ENCODE measurements around the gene PDE11A. TPM values are rescaled to one million over a fixed set of nuclear protein-coding genes. Genes with fewer than 3 reads are reported as not detected.

PDE11A gene
- total and polyA plus RNA-seq, 2 of the 13 experiments (the other 11 are each of a cell fraction or from before 2014, with no cell fraction given): 1.2 to 1.7 TPM

DNA sequence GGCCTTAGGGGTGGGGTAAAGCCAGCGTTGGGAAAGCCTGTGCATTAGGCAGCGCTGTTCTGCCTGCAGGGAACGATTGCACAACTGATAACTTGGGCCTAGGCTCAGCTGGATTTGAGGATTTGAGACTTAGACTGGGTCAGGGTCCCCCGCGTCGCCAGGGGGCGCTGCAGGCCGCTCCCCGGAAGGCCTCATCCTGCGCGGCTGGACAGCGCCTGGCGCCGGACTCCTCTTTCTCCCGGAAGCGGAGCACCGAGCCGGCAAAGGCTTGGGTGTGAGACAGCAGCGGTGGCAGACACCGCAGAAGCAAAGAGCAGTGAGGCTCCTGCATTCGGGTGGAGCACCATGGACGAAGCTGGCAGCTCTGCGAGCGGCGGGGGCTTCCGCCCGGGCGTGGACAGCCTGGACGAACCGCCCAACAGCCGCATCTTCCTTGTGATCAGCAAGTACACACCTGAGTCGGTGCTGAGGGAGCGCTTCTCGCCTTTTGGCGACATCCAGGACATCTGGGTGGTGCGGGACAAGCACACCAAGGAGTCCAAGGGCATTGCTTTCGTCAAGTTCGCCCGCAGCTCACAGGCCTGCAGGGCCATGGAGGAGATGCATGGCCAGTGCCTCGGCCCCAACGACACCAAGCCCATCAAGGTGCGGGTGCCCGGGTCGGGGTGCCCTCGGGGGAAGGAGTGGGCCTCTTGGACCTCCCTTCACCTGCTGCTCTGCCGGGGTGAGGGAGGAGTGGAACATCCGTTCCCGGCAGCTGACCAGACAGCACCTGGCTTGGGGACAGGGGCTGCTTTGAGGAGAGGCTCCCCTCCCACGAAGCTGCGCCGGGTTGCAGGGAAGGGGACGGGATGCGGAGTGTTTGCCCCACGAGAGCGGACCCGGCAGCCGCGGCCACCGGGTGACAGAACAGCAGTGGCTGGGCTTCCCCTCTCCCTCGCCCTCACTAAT lies 39.9 kb upstream of the PDE11A start, which contains the start of gene RBM45 (continued):
- TF ChIP-seq THAP8 (CRISPR knock-in tag; IDR thresholded peaks at IDR 0.05; ENCODE audit: borderline replicate concordance): 0 out of 2 replicates have a peak, but pooled peaks have one; percentile 26
- TF ChIP-seq ZNF792 (CRISPR knock-in tag; IDR thresholded peaks at IDR 0.05): peak; percentile 97
- peak; percentile 92; the same call in 1 of the 2 replicates for TF ChIP-seq ZBTB26 (CRISPR knock-in tag; IDR thresholded peaks at IDR 0.05; ENCODE audit: borderline replicate concordance)
- TF ChIP-seq JUND (CRISPR knock-in tag; IDR thresholded peaks at IDR 0.05): 0 out of 2 replicates have a peak, but pooled peaks have one; percentile 33
- TF ChIP-seq E2F1 (CRISPR knock-in tag; IDR thresholded peaks at IDR 0.05): peak; percentile 43; the same call in 1 of the 2 replicates
- peak; percentile 100 for TF ChIP-seq REPIN1 (CRISPR knock-in tag; IDR thresholded peaks at IDR 0.05; ENCODE audit: borderline replicate concordance, low read depth)
- peak; percentile 15; the same call in 1 of the 2 replicates for TF ChIP-seq ZFP90 (CRISPR knock-in tag; IDR thresholded peaks at IDR 0.05; ENCODE audit: borderline replicate concordance)
- TF ChIP-seq U2AF1 (optimal IDR thresholded peaks at IDR 0.05; ENCODE audit: low read depth, low read length): peak; percentile 98
- no peak for TF ChIP-seq FOXP1 (IDR thresholded peaks at IDR 0.05)
- TF ChIP-seq FOXP1 (CRISPR knock-in tag; IDR thresholded peaks at IDR 0.05): peak; percentile 42; the same call in 1 of the 2 replicates
- TF ChIP-seq, protein P1, sequence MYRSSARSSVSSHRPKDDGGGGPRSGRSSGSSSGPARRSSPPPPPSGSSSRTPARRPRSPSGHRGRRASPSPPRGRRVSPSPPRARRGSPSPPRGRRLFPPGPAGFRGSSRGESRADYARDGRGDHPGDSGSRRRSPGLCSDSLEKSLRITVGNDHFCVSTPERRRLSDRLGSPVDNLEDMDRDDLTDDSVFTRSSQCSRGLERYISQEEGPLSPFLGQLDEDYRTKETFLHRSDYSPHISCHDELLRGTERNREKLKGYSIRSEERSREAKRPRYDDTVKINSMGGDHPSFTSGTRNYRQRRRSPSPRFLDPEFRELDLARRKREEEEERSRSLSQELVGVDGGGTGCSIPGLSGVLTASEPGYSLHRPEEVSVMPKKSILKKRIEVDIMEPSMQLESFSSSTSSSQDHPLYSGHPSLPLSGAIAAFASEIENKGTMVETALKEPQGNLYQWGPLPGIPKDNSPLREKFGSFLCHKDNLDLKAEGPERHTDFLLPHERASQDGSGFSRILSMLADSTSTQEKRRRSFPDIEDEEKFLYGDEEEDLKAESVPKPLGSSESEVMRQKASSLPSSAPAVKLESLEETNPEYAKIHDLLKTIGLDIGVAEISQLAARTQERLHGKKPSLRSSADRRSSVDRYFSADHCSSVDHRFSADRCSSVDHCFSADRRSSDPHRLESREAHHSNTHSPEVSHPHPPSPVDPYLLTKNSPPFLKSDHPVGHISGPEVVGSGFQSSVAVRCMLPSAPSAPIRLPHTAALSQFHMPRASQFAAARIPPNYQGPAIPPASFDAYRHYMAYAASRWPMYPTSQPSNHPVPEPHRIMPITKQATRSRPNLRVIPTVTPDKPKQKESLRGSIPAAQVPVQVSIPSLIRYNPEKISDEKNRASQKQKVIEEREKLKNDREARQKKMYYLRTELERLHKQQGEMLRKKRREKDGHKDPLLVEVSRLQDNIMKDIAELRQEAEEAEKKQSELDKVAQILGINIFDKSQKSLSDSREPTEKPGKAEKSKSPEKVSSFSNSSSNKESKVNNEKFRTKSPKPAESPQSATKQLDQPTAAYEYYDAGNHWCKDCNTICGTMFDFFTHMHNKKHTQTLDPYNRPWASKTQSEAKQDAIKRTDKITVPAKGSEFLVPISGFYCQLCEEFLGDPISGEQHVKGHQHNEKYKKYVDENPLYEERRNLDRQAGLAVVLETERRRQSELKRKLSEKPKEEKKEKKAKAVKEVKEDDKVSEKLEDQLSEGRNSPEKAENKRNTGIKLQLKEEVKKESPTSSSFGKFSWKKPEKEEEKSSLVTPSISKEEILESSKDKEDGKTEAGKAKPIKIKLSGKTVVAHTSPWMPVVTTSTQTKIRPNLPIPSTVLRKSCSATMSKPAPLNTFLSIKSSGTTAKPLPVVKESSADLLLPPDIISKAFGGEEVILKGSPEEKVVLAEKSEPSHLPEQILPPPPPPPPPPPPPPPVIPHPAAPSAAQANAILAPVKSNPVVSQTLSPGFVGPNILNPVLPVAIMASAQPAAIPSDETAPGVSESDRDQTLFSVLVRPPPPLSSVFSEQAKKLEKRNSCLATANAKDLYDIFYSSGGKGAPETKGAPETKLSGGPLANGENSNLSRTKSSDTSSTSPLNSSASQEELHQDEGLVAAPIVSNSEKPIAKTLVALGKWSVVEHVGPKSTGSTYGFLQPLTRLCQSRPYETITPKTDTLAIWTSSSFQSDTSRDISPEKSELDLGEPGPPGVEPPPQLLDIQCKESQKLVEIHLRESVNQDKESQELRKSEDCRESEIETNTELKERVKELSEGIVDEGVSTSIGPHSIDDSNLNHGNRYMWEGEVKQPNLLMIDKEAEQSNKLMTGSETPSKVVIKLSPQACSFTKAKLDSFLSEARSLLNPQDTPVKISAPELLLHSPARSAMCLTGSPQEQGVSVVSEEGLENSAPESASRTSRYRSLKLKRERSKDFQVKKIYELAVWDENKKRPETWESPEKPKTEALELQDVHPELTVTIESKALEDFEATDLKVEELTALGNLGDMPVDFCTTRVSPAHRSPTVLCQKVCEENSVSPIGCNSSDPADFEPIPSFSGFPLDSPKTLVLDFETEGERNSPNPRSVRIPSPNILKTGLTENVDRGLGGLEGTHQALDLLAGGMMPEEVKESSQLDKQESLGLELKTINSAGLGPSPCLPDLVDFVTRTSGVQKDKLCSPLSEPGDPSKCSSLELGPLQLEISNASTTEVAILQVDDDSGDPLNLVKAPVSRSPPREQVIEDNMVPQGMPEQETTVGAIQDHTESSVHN (CRISPR knock-in tag; IDR thresholded peaks at IDR 0.05): peak; percentile 95
- peak; percentile 54; the same call in 1 of the 2 replicates for TF ChIP-seq IRX3 (CRISPR knock-in tag; IDR thresholded peaks at IDR 0.05; ENCODE audit: borderline replicate concordance, low read depth)
- peak; percentile 88; the same call in 1 of the 2 replicates for TF ChIP-seq NCOA1 (CRISPR knock-in tag; IDR thresholded peaks at IDR 0.05)
- TF ChIP-seq ZNF879 (CRISPR knock-in tag; IDR thresholded peaks at IDR 0.05): no peak
- peak; percentile 90 for TF ChIP-seq ZNF317 (CRISPR knock-in tag; IDR thresholded peaks at IDR 0.05)
- peak; percentile 18 to 98; a peak in 2 of 4 replicates for TF ChIP-seq KLF16 (CRISPR knock-in tag; IDR thresholded peaks at IDR 0.05)
- TF ChIP-seq RORA (CRISPR knock-in tag; IDR thresholded peaks at IDR 0.05): no peak
